IMR-90 (cell line): Measurements from ENCODE around the gene KRT9. TPM values are rescaled to one million over a fixed set of nuclear protein-coding genes. Genes with fewer than 3 reads are reported as not detected.

Experiments
- ATAC-seq: fragments of 200-7000 bp; cut with Tn5 transposase; 2 replicates; pipeline ENCODE4 v1.9.1; 2020; ENCODE audit warnings: low read depth, mild to moderate bottlenecking, moderate library complexity
- BruUV-seq: library from RNA; stranded (reverse); fragments of 400-500 nt; replicated peaks from 2 replicates; lab custom pipeline; 2021; lab: Mats Ljungman, UMichigan
- CTCF ChIA-PET: fragments of 300-600 bp; formaldehyde crosslinking; extraction: SDS; loops from one replicate; lab custom pipeline; 2021; ENCODE audit warnings: antibody characterized with exemption; lab: Yijun Ruan, JAX
- POLR2A ChIA-PET: fragments of 300-600 bp; sonication (Branson Sonifier 250); formaldehyde crosslinking; loops from one replicate; lab custom pipeline; 2022; ENCODE audit warnings: antibody characterized with exemption; ENCODE audit not compliant: unreplicated experiment; lab: Charles Lee
- DNase-seq: peaks from one replicate; pipeline ENCODE4 v3.0.0; 2013
- H2AFZ ChIP-seq: replicated peaks from 2 replicates; pipeline ENCODE3; 2013; ENCODE audit warnings: low read length, mild to moderate bottlenecking; ENCODE audit not compliant: poor library complexity
- H2AK5ac ChIP-seq: 2 replicates; pipeline ENCODE4 v1.6.1; 2013; ENCODE audit warnings: low read depth, low read length, inconsistent platforms
- H2AK9ac ChIP-seq: replicated peaks from 2 replicates; pipeline ENCODE3; 2013; ENCODE audit warnings: mild to moderate bottlenecking, low read depth, low read length, moderate library complexity; ENCODE audit not compliant: poor library complexity
- H2BK120ac ChIP-seq: 2 replicates; pipeline ENCODE4 v1.6.1; 2013; ENCODE audit warnings: low read depth, low read length, inconsistent platforms
- H2BK15ac ChIP-seq: 3 replicates; pipeline ENCODE4 v1.6.1; 2013; ENCODE audit warnings: low read depth, low read length, inconsistent platforms
- H2BK20ac ChIP-seq: 2 replicates; pipeline ENCODE4 v1.6.1; 2013; ENCODE audit warnings: low read depth, mild to moderate bottlenecking, inconsistent platforms, low read length, moderate library complexity
- H2BK5ac ChIP-seq: 2 replicates; pipeline ENCODE4 v1.6.1; 2013; ENCODE audit warnings: mild to moderate bottlenecking, low read depth, low read length, inconsistent platforms; ENCODE audit not compliant: poor library complexity, severe bottlenecking
- H3K14ac ChIP-seq: replicated peaks from 2 replicates; pipeline ENCODE4 v1.6.1; 2013; ENCODE audit warnings: low read depth, low read length, inconsistent platforms
- H3K18ac ChIP-seq: 2 replicates; pipeline ENCODE4 v1.6.1; 2013; ENCODE audit warnings: low read depth, low read length, control low read depth
- H3K23ac ChIP-seq: 2 replicates; pipeline ENCODE4 v1.6.1; 2013; ENCODE audit warnings: low read depth, low read length, inconsistent platforms
- H3K27ac ChIP-seq: 2 replicates; pipeline ENCODE4 v1.5.1; 2013; ENCODE audit warnings: mild to moderate bottlenecking, control low read depth, low read length; ENCODE audit not compliant: insufficient read depth
- H3K27me3 ChIP-seq: 2 replicates; pipeline ENCODE4 v1.6.1; 2013; ENCODE audit warnings: low read length; ENCODE audit not compliant: control insufficient read depth, insufficient read depth
- H3K36me3 ChIP-seq: 2 replicates; pipeline ENCODE4 v1.6.1; 2013; ENCODE audit warnings: low read length, mixed read lengths; ENCODE audit not compliant: control insufficient read depth, insufficient read depth
- H3K4ac ChIP-seq: 2 replicates; pipeline ENCODE4 v1.6.1; 2013; ENCODE audit warnings: low read depth, low read length, inconsistent platforms
- H3K4me1 ChIP-seq: 2 replicates; pipeline ENCODE4 v1.6.1; 2013; ENCODE audit warnings: low read length, mixed read lengths; ENCODE audit not compliant: control insufficient read depth, insufficient read depth
- H3K4me2 ChIP-seq: 2 replicates; pipeline ENCODE4 v1.6.1; 2013; ENCODE audit warnings: low read depth, mild to moderate bottlenecking, control low read depth, low read length, moderate library complexity
- H3K4me3 ChIP-seq: 2 replicates; pipeline ENCODE4 v1.5.1; 2013; ENCODE audit warnings: low read depth, mild to moderate bottlenecking, control low read depth, low read length, moderate library complexity; ENCODE audit not compliant: insufficient read depth
- H3K56ac ChIP-seq: 2 replicates; pipeline ENCODE4 v1.6.1; 2013; ENCODE audit warnings: low read length, inconsistent platforms; ENCODE audit not compliant: insufficient read depth; ENCODE audit errors: extremely low read depth
- H3K79me1 ChIP-seq, 2 experiments: 2 replicates each; pipeline ENCODE4 v1.6.1; 2013; ENCODE audit warnings: low read length in 2 of 2, inconsistent platforms in 1 of 2, low read depth in 1 of 2
- H3K9ac ChIP-seq: 2 replicates; pipeline ENCODE4 v1.6.1; 2013; ENCODE audit warnings: low read depth, low read length, control low read depth
- H3K9me1 ChIP-seq: 2 replicates; pipeline ENCODE4 v1.6.1; 2013; ENCODE audit warnings: low read length, inconsistent platforms; ENCODE audit not compliant: insufficient read depth
- H3K9me3 ChIP-seq: 2 replicates; pipeline ENCODE4 v1.6.1; 2013; ENCODE audit warnings: low read length; ENCODE audit not compliant: control insufficient read depth, insufficient read depth
- H4K20me1 ChIP-seq: 2 replicates; pipeline ENCODE4 v1.6.1; 2013; ENCODE audit warnings: low read length, inconsistent platforms; ENCODE audit not compliant: insufficient read depth
- H4K5ac ChIP-seq: 2 replicates; pipeline ENCODE4 v1.6.1; 2013; ENCODE audit warnings: mild to moderate bottlenecking, low read depth, low read length, control low read depth
- H4K8ac ChIP-seq, 2 experiments: 2 replicates each; pipeline ENCODE4 v1.6.1; 2013; ENCODE audit warnings: low read depth in 2 of 2, low read length in 2 of 2, control low read depth in 1 of 2, inconsistent platforms in 1 of 2
- H4K91ac ChIP-seq: 2 replicates; pipeline ENCODE4 v1.6.1; 2013; ENCODE audit warnings: low read depth, low read length, inconsistent platforms; ENCODE audit not compliant: insufficient read depth
- BHLHE40 ChIP-seq: fragments of 150-350 bp; IDR thresholded peaks from 2 replicates; pipeline ENCODE4 v1.6.1; 2016; ENCODE audit warnings: mild to moderate bottlenecking, low read depth, low read length
- CEBPB ChIP-seq: IDR thresholded peaks from 2 replicates; pipeline ENCODE4 v1.6.1; 2012; ENCODE audit warnings: low read depth, low read length, improper control_type of control experiment
- WGBS, 2 experiments: methylation state at CpG; one replicate each; pipeline versions ENCODE4 v1.1.5 to v1.1.7; 2013; ENCODE audit warnings: missing lambda C conversion rate in 2 of 2; ENCODE audit not compliant: insufficient read length in 1 of 2; ENCODE audit errors: extremely low coverage in 2 of 2; 5-methylcytosine and 5-hydroxymethylcytosine counted together
- dilution Hi-C: fragments of 300-500 bp; cut with HindIII; formaldehyde crosslinking; loops from one replicate; pipeline ENCODE4 v1.14.3; 2018; ENCODE audit warnings: low sequenced_read_pairs; ENCODE audit not compliant: unreplicated experiment
- in situ Hi-C: fragments of 300-500 bp; cut with MboI; formaldehyde crosslinking; loops from 3 replicates; pipeline ENCODE4 v1.14.3; 2019; ENCODE audit warnings: low sequenced_read_pairs, inconsistent platforms, mixed read lengths
- intact Hi-C: fragments of 100-400 bp; cut with micrococcal nuclease; formaldehyde crosslinking; loops from 2 replicates; pipeline ENCODE4 v1.10.0; 2022
- polyA plus RNA-seq, 3 experiments: library from polyadenylated mRNA; depleted of rRNA; stranded (reverse); fragments of >200 nt; gene quantifications; 2 replicates each; pipeline ENCODE4 v1.2.3, GENCODE V29; 2012; ENCODE audit warnings: low replicate concordance in 1 of 3
- total RNA-seq: library from RNA; depleted of rRNA; stranded (reverse); fragments of >200 nt; gene quantifications from 2 replicates; pipeline ENCODE4 v1.2.3, GENCODE V29; 2012

KRT9 gene
- total and polyA plus RNA-seq, 2 of the 4 experiments (the other 2 are of a cell fraction): not detected

DNA sequence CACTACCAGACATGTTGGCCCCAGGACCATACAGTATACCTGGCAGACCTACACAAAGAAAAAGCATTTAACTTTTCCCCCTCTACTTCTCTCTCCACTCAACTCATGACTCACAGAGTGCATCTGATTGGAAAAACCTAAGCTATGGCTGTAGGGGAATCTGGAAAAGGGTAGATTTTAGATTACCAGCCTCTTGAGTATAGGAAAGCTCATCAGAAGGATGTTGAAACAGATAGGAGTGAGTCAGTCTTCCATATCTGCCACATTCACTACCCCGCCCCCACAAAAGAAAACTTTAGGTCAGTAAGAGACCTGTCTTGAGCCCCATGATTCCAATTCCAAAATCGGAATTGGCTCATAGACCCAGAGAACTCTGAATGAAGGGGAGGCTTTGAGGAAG, 12.3 kb downstream of the KRT9 start:
- ChIA-PET CTCF (interaction anchor here (0.7 to 2.3 kb wide), 3 partner anchors 11 to 103 kb away, joined by 3 to 11 read pairs (median 5); no protein-coding TSS in a partner anchor), POLR2A (no interaction called here)
- Histone ChIP-seq H4K8ac (no peak overlapping the region), H3K79me1 (no peaks in the 10 kb centered on the region), H3K18ac (no peak overlapping the region), H2AK5ac (no peak overlapping the region), H3K14ac (no peak overlapping the region), H2BK15ac (no peak overlapping the region), H2AK9ac (no peak overlapping the region), H3K4me1 (no peaks in the 10 kb centered on the region), H4K5ac (no peak overlapping the region), H3K9me3 (no peaks in the 10 kb centered on the region), H3K9ac (no peak overlapping the region), H3K56ac (no peak overlapping the region), H2BK5ac (no peak overlapping the region), H4K20me1 (no peaks in the 10 kb centered on the region), H3K4ac (no peak overlapping the region), H3K27ac (no peak overlapping the region), H2AFZ (no peak overlapping the region), H4K91ac (no peak overlapping the region), H3K23ac (no peak overlapping the region), H2BK120ac (no peak overlapping the region), H3K27me3 (peaks cover 64% of the 10 kb centered on the region), H3K9me1 (no peaks in the 10 kb centered on the region; the same call in 1 of the 2 replicates), H3K36me3 (no peaks in the 10 kb centered on the region), H3K4me2 (no peak overlapping the region), H3K4me3 (no peak overlapping the region), H2BK20ac (no peak overlapping the region)
- dilution Hi-C loops (no loop called here), in situ Hi-C loops (loop anchor here (10.0 kb wide), 1 partner anchor 755 kb away; no protein-coding TSS in a partner anchor), intact Hi-C loops (no loop called here)
- peak; percentile 41 for DNase-seq
- no CpG with 5 or more reads among the region's 2 CpGs for WGBS, 2 experiments
- BruUV-seq: no TSS peak
- TF ChIP-seq CEBPB: peak; percentile 38; the same call in 1 of the 2 replicates
- TF ChIP-seq BHLHE40: no peak
- ATAC-seq: no peak
